Stimulated activated CD8-positive, alpha-beta memory T cell treated with anti-CD3 and anti-CD28 coated beads, Interleukin-15, amount 100 ng/mL, for 1 hour (primary cell): Measurements from ENCODE around the gene CDH23.

ENCODE experiments used
- DNase-seq: peaks from one replicate; pipeline ENCODE4 v3.0.0-alpha.2; 2020; ENCODE audit warnings: low read depth

CDH23 gene

GRCh38 chr10:71692598-71693306 lies 296.0 kb downstream of the CDH23 start:
- DNase-seq = no peak

GRCh38 chr10:71693377-71693776 lies 296.7 kb downstream of the CDH23 start:
- DNase-seq = no peak

DNA sequence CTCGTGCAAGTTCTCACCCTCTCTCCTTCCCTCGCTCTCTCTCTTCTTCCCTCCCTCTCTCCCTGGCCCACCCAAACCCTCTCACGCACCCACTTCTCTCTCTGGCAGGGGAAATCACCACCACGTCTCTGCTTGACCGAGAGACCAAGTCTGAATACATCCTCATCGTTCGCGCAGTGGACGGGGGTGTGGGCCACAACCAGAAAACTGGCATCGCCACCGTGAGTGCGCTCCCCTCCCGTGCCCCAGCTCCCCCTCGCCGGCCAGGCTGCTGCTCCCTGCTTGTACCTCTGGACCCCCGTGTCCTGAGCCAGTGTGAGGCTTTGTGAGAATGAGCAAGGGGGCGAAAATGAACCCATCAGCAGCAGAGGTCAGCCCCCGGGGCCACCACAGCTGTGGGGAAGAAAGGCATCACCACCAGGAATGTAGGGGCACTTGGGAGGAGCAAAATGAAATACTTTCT lies 297.4 kb downstream of the CDH23 start:
- no peak for DNase-seq

- no peak for DNase-seq
Observed at GRCh38 chr10:71694567-71694968, 297.8 kb downstream of the CDH23 start.

GRCh38 chr10:71695502-71696476 lies 299.1 kb downstream of the CDH23 start:
- DNase-seq = no peak

DNA sequence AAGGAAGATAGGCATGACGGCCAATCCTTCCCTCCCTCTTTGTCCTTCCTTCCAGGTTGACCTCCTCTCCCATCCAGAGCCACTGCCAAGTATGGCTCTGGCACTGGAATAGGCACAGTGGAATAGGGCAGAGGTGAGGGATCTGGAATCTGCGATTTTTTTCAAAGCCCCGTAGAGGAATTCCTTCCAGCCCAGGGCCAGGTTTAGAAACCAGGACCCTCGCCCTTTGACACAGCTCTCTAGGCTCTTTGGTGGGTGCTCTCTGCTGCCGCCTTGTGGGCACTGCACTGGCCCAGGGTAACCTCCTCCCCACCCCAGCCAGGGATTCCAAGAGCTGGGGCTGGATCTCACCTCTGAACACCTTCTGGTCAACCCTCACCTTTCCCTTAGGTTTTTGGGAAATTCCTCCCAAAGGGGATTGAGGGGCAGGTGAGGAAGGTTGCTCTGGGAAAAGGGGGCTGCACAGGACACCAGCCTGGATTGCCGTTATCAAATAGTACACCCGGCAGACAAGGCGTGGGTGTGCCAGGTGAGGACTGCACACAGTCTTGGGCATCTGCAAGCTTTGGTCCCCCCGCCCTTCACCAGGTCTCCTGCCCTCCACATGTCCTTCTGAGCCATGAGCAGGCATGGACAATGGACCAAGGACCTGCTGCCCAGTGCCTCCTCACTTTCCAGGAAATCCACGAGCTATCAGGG lies 300.1 kb downstream of the CDH23 start:
- DNase-seq = peak; percentile 56

- no peak for DNase-seq
Observed at GRCh38 chr10:71697938-71698709, 301.4 kb downstream of the CDH23 start.

GRCh38 chr10:71698737-71699136 lies 302.0 kb downstream of the CDH23 start:
- no peak for DNase-seq

DNA sequence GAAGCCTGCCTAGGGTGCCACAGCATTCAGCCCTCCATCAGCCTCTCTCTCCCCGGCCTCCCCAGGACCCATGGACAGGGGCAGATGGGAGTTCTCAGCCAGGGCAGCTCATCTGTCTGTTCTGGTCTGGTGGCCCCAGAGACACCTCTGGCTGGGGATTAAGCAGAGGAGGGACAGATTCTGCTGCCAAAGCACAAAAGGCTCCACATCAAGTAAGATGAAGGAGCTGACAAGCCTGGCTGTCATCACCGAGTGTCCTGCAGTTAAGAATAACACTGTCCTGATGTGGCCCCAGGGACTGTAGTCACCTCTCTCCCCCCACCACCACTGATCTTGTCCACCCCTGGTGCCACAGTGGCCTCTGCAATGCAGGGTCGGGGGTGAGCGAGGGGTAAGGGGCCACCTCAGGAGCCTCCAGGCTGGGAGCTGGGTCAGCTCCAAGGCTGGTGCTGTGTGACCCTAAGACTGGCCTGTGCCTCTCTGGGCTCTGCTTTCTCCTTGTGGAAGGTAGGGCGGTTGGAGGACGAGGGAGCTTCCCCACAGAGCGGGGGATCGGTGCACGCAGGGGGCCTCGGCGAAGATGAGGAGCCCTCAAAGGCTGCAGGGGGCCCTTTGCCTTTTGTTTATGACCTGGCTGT lies 304.1 kb downstream of the CDH23 start:
- no peak for DNase-seq

GRCh38 chr10:71701496-71702132 lies 304.9 kb downstream of the CDH23 start:
- no peak for DNase-seq

DNA sequence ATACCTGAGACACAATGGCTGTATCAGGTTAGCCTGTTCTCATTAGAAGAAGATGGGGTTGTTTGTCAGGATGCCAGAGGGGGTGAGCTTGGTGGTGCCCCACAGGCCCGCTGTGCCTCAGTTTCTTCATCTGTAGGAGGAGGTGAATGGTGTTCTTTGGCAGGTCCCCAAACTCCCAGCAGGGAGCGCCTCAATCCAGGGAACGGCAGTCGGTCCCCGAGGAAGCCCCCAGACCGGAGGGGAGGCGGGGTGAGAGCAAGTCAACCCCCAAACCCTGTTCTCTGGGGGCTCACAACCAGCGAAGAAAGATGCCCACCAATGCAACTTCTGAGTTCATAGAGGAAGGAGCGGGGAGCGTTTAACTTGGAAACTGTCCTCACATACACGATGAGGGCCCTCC lies 306.9 kb downstream of the CDH23 start:
- DNase-seq = no peak

DNA sequence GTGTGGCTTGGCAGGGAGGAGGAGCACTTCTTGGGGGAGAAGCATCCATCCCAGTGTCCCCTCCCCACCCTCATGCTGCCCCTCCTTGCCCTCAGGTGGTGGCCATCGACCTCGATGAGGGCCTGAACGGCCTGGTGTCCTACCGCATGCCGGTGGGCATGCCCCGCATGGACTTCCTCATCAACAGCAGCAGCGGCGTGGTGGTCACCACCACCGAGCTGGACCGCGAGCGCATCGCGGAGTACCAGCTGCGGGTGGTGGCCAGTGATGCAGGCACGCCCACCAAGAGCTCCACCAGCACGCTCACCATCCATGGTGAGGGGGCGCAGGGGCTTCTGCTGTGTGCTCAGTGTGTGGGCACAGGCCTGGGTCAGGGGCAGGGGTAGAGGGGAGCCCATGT lies 308.1 kb downstream of the CDH23 start:
- no peak for DNase-seq

GRCh38 chr10:71705582-71705981 lies 308.9 kb downstream of the CDH23 start:
- DNase-seq = no peak

- no peak for DNase-seq
Observed at GRCh38 chr10:71706216-71707121, 309.7 kb downstream of the CDH23 start.

DNA sequence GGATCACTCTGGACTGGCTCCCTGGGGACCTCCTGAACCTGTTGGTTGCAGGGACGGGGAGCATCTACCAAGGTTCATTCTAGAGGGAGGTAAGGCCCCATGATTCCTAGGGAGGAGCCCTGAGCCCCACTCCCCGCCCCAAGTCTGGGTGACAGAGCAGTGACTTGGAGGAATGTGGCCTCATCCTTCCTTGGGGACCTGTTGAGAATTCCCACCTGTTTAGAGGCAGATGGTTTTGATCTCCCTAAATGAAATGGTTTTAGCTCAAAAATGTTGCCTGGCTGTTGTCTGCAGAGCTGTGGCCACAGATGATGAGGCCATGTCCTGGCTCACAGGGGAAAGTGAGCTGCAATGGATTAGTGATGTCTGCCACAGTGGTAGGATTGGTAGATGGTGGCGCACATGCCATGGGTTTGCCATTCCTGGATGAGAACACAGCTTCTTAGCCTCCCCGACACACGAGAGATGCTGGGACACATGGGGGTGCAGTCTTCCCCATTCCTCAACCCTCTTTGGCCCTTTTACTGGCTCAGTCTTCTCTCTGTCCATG lies 310.6 kb downstream of the CDH23 start:
- no peak for DNase-seq

GRCh38 chr10:71708301-71708703 lies 311.6 kb downstream of the CDH23 start:
- peak; percentile 38 for DNase-seq

DNA sequence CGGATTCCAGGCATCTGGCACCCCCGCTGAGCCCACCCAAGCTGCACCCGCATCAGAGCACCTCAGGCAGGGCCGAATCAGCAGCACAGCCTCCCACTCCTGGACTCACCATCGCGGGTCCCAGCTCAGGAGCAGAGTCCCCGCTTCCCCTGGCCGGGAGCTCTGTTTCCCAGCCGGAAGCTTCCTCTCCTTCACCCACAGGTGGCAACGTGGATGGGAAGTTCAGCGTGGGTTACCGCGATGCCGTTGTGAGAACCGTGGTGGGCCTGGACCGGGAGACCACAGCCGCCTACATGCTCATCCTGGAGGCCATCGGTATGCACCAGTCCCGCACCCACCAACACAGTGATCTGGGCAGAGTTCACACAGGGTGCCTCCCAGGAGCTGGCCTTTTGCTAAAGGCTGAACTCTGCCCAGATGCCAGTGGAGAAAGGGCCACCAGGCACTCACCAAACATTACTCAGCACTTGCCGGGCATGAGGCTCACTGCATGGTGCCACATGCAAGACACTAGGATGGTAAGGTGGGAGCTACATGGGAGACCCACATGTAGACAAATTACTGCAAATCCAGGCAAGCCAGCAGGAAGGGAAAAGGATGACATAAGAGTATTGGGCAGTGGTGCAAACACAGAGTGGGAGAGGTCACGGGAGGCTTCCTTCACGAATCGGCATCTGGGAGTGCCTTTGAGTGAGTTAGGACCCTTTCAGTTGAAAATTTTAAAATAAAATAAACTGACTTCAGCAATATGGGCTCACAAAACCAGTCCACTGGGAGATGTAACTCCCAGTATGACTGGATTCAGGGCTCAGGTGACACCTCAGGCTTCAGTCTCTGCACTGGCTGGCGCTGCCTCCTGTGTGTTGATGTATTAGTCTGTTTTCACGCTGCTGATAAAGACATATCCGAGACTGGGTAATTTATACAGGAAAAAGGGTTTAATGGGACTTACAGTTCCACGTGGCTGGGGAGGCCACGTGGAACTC lies 312.5 kb downstream of the CDH23 start:
- DNase-seq = no peak

DNA sequence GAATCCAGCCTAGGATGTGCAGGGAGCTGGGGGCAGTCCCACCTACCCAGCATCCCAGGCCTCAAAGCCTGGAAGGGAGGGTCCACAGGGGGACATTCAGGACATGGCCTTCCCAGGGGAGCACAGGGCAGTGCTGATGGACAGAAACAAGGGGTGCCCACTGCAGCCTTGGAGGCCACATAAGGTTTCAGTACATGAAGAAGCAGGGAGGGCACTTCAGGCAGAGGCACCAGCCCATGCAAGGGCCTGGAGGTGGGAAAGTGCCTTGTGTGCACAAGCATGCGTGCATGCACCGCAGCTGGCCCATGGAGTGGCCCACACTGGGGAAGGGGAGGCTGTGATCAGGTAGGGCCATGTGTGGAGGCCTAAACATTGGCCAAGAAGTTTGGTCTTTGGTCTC lies 313.8 kb downstream of the CDH23 start:
- no peak for DNase-seq
